HPDE6-E6E7 (cell line): ENCODE measurements around the gene WDR45B.
"Not testable (repeated sequence)": the region's sequence is repeated elsewhere in the genome, so short reads cannot be mapped to it uniquely, and the experiment has no call there.

Experiments used
- DNase-seq: peaks from one replicate; pipeline ENCODE4 v3.0.0; 2011; ENCODE audit warnings: missing footprints; ENCODE audit errors: extremely low spot score

WDR45B gene

DNA sequence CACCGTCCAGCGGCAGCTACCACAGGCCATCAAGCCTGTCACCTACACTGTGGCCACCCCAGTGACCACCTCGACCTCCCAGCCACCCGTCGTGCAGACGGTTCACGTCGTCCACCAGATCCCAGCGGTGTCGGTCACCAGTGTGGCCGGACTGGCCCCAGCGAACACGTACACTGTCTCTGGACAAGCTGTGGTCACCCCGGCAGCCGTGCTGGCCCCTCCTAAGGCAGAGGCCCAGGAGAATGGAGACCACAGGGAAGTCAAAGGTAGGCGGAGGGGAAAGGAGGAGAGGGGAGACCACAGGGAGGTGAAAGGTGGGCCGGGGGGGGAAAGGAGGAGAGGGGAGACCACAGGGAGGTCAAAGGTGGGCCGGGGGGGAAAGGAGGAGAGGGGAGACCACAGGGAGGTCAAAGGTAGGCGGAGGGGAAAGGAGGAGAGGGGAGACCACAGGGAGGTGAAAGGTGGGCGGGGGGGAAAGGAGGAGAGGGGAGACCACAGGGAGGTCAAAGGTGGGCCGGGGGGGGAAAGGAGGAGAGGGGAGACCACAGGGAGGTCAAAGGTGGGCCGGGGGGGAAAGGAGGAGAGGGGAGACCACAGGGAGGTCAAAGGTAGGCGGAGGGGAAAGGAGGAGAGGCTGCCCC lies 62.2 kb downstream of the WDR45B start:
- DNase-seq: not testable (repeated sequence)

DNA sequence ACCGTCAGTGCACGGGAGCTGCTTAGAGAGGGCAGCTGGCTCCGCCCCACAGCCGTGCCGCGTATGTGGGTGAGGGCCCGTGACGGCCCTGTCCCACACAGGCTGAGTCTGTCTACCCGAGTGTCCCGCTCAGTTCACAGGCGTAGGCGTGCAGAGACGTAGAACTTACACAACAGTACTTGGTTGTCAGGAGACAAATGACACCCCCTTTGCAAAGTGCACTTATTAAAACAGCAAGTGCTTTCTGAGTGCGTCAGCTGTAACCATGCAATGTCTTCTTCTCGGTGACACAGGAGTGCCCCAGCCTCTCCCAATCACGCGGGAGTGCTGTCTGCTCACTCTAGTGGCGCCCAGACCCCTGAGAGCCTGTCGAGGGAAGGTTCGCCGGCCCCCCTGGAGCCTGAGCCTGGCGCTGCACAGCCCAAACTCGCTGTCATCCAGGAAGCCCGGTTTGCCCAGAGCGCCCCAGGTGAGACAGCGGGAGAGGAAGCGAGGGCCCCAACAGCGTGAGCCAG lies 64.5 kb downstream of the WDR45B start:
- no peak for DNase-seq

- no peak for DNase-seq
Measured at GRCh38 chr17:82582709-82583108, 65.5 kb downstream of the WDR45B start.

DNA sequence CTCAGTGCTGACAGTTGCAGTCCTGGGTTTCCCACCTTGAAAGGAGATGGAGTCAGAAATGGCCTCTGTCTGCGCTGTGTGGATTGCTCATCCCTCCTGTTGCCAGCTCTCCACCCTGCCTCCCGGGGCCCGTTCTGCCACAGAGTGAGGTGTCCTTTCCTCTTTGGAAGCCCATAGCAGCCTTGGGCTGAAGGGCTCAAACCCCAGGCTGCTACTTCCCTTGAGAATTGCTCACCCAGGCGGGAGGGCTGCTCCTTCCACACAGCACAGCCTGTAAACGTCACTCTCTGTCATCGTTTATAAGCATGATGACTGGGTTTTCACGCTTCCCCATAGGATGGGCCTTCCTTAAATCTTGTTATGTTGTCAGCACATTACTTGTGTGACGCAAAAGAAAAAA lies 66.0 kb downstream of the WDR45B start:
- no peak for DNase-seq

DNA sequence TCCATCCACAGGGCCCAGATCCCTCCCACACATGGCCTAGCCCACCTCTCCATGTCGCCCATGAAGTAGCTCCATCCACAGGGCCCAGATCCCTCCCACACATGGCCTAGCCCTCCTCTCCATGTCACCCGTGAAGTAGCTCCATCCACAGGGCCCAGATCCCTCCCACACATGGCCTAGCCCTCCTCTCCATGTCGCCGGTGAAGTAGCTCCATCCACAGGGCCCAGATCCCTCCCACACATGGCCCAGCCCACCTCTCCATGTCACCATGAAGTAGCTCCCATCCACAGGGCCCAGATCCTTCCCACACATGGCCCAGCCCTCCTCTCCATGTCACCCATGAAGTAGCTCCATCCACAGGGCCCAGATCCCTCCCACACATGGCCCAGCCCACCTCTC lies 68.3 kb downstream of the WDR45B start:
- DNase-seq: not testable (repeated sequence)

DNA sequence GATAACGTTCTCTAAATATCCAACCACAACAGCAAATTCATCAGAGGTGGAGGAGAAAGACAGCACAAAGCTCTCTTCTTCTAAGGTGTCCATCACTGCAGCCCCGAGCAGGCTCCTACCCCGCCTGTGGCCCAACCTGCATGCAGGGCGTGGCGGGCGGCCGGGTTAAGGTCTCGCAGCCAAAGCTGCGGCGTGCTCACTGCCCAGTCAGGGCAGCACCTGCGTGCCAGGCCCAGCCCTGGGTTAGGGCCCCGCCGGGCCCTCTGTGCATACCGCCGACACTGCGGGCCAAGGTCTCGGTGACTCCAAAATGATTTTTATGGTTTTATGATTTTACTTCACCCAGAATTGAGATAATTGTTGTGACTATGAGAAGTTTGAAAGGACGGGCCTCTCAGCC lies 70.9 kb downstream of the WDR45B start:
- no peak for DNase-seq

DNA sequence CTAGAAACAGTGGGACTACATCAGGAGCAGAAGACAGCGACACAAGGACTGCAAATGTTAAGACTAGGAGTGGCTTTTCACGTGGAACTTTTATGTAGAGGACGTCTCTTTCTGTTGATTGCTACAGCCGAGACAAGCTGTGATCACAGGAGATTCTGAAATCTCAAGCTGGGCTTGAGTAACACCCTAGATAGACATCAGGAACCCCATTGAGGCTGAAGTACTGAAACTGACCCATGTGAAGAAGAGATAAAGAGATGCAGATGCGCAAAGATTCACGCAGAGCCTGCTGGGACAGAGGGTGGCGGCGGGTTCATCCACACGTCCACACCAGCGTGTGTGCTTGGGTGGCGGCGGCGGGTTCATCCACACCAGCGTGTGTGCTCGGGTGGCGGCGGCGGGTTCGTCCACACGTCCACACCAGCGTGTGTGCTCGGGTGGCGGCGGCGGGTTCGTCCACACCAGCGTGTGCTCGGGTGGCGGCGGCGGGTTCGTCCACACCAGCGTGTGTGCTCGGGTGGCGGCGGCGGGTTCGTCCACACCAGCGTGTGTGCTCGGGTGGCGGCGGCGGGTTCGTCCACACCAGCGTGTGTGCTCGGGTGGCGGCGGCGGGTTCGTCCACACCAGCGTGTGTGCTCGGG lies 72.5 kb downstream of the WDR45B start:
- DNase-seq: not testable (repeated sequence)

DNA sequence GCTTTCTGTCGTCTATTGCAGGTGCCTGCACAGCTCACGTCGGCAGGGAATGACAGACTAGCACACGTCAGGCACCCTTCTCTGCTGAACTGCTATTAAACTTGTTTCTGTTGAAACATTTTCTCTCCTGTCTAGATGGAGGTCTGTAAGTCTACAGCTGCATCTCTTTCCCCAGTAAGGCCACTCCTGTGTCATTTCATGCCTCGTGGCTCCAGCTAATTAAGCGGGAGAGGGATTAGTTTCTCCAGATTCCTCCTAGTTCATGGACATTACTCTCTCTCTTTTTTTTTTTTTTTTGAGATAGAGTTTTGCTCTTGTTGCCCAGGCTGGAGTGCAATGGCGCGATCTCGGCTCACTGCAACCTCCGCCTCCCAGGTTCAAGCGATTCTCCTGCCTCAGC lies 74.2 kb downstream of the WDR45B start:
- no peak for DNase-seq

GRCh38 chr17:82571855-82572254 lies 76.4 kb downstream of the WDR45B start:
- no peak for DNase-seq

DNA sequence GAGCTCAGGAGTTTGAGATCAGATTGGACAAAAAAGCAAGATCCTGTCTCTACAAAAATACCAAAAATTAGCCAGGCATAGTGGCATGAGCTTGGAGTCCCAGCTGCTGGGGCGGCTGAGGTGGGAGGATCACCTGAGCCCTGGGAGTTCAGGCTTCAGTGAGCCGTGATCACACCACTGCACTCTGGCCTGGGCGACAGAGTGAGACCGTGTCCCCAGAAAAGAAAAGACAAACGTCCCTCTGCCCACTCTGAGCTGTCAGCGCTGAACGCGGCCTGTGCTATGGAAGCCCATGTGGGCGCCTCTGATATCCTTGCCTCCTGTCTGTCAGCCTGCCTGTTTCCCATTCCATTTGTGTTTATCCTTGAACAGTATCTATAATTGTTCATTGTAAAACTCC lies 78.0 kb downstream of the WDR45B start:
- DNase-seq: no peak

GRCh38 chr17:82569621-82570020 lies 78.6 kb downstream of the WDR45B start:
- no peak for DNase-seq

GRCh38 chr17:82568997-82569393 lies 79.2 kb downstream of the WDR45B start:
- DNase-seq: no peak

- DNase-seq: no peak
Measured at GRCh38 chr17:82567286-82567685, 81.0 kb downstream of the WDR45B start.

DNA sequence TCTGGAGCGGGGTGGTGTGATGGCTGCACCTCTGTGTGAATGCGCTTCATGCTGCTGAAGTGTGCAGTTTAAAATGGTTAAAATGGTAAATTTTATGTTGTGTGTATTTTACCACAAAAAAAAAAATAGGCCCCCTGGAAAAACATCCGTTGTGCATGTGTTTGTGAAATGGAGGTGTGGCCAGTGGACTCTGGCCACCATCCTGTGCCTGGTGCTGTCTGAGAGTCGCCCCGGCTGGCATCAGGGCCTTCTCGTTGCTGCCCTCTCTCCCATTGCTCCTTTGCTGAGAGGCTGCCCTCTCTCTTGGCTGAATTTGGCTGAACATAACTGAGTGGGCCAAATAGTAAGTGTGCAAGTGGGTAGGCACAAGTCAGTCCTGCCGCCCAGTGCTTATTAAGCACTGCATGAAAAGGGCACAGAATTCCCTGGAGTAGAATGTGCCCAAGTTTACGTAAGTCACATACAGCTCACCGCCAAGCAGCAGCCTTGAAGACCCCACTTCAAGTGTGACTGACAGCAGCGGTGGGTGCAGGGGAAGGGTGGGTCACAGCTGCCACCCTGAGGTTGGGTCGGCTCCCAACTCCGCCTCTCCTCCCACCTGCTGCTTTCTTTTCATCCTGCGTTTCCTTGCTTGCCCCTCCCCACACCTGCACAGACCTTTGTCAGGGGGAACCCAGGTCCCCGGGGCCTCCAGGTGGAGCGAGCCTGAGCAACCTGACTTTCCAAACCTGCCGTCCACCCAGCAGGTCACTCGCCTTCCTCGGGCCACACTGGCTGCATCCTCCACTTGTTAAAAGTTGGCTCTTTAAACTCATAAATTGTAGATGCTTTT lies 81.9 kb downstream of the WDR45B start:
- no peak for DNase-seq

- no peak for DNase-seq
Measured at GRCh38 chr17:82565551-82565950, 82.7 kb downstream of the WDR45B start.
